ENCODE measurements around the gene MED27. TPM values are rescaled to one million over a fixed set of nuclear protein-coding genes. Genes with fewer than 3 reads are reported as not detected.

The MED27 gene
- total RNA-seq, 1 experiment from 2014 or later: 33.1 TPM

- H3K36me3 ChIP-seq: no peaks in the 10 kb centered on the region
- no peaks in the 10 kb centered on the region for H3K4me1 ChIP-seq (replicated peaks)
- no peak overlapping the region for H3K27ac ChIP-seq
- DNase-seq (ENCODE audit: low read depth in 1 of 2, low spot score in 2 of 2): no peak
- no peaks in the 10 kb centered on the region for H3K9me3 ChIP-seq (replicated peaks)
- H3K27me3 ChIP-seq (replicated peaks): no peaks in the 10 kb centered on the region
- no peak overlapping the region for H3K4me3 ChIP-seq
These were observed 95.1 kb downstream of the MED27 start for GRCh38 chr9:131984564-131984963.

GRCh38 chr9:131982671-131983239 lies 96.9 kb downstream of the MED27 start:
- Histone ChIP-seq H3K27me3 (replicated peaks) (no peaks in the 10 kb centered on the region), H3K27ac (no peak overlapping the region), H3K4me1 (replicated peaks) (no peaks in the 10 kb centered on the region), H3K36me3 (no peaks in the 10 kb centered on the region), H3K9me3 (replicated peaks) (no peaks in the 10 kb centered on the region), H3K4me3 (no peak overlapping the region)
- DNase-seq (ENCODE audit: low read depth in 1 of 2, low spot score in 2 of 2): peak in 1 of 2 experiments; percentile 8

GRCh38 chr9:131982102-131982501 lies 97.6 kb downstream of the MED27 start:
- H3K9me3 ChIP-seq (replicated peaks): no peaks in the 10 kb centered on the region
- no peak for DNase-seq (ENCODE audit: low read depth in 1 of 2, low spot score in 2 of 2)
- H3K4me3 ChIP-seq: no peak overlapping the region
- H3K4me1 ChIP-seq (replicated peaks): no peaks in the 10 kb centered on the region
- no peaks in the 10 kb centered on the region for H3K27me3 ChIP-seq (replicated peaks)
- no peak overlapping the region for H3K27ac ChIP-seq
- no peaks in the 10 kb centered on the region for H3K36me3 ChIP-seq

- Histone ChIP-seq H3K4me3 (no peak overlapping the region), H3K4me1 (replicated peaks) (no peaks in the 10 kb centered on the region), H3K27ac (no peak overlapping the region), H3K27me3 (replicated peaks) (no peaks in the 10 kb centered on the region), H3K36me3 (no peaks in the 10 kb centered on the region), H3K9me3 (replicated peaks) (no peaks in the 10 kb centered on the region)
- DNase-seq (ENCODE audit: low read depth in 1 of 2, low spot score in 2 of 2): no peak
These were observed 98.4 kb downstream of the MED27 start for GRCh38 chr9:131981116-131981776.

GRCh38 chr9:131980267-131981016 lies 99.2 kb downstream of the MED27 start:
- Histone ChIP-seq H3K36me3 (no peaks in the 10 kb centered on the region), H3K27ac (no peak overlapping the region), H3K4me1 (replicated peaks) (no peaks in the 10 kb centered on the region), H3K4me3 (no peak overlapping the region), H3K9me3 (replicated peaks) (no peaks in the 10 kb centered on the region), H3K27me3 (replicated peaks) (no peaks in the 10 kb centered on the region)
- no peak for DNase-seq (ENCODE audit: low read depth in 1 of 2, low spot score in 2 of 2)

GRCh38 chr9:131977109-131977838 lies 102.4 kb downstream of the MED27 start:
- no peak for DNase-seq (ENCODE audit: low read depth in 1 of 2, low spot score in 2 of 2)
- H3K36me3 ChIP-seq: peaks cover 3% of the 10 kb centered on the region; the same call in 1 of the 2 replicates
- H3K27me3 ChIP-seq (replicated peaks): no peaks in the 10 kb centered on the region
- no peak overlapping the region for H3K4me3 ChIP-seq
- H3K9me3 ChIP-seq (replicated peaks): no peaks in the 10 kb centered on the region
- no peaks in the 10 kb centered on the region for H3K4me1 ChIP-seq (replicated peaks)
- H3K27ac ChIP-seq: no peak overlapping the region

- no peak overlapping the region for H3K27ac ChIP-seq
- H3K36me3 ChIP-seq: peaks cover 3% of the 10 kb centered on the region; the same call in 1 of the 2 replicates
These were observed 103.2 kb downstream of the MED27 start for GRCh38 chr9:131976157-131977108.

GRCh38 chr9:131972889-131973288 lies 106.8 kb downstream of the MED27 start:
- Histone ChIP-seq H3K27ac (no peak overlapping the region), H3K27me3 (replicated peaks) (no peaks in the 10 kb centered on the region), H3K4me1 (replicated peaks) (no peaks in the 10 kb centered on the region), H3K36me3 (peaks cover 3% of the 10 kb centered on the region; the same call in 1 of the 2 replicates), H3K4me3 (no peak overlapping the region), H3K9me3 (replicated peaks) (no peaks in the 10 kb centered on the region)
- no peak for DNase-seq (ENCODE audit: low read depth in 1 of 2, low spot score in 2 of 2)

More at GRCh38 chr9:131976157-131977108, 103.2 kb downstream of the MED27 start:
- no peak overlapping the region for H3K4me3 ChIP-seq
- H3K27me3 ChIP-seq (replicated peaks): no peaks in the 10 kb centered on the region
- H3K9me3 ChIP-seq (replicated peaks): no peaks in the 10 kb centered on the region
- DNase-seq (ENCODE audit: low read depth in 1 of 2, low spot score in 2 of 2): no peak
- H3K4me1 ChIP-seq (replicated peaks): no peaks in the 10 kb centered on the region

- no peak for DNase-seq (ENCODE audit: low read depth in 1 of 2, low spot score in 2 of 2)
- no peaks in the 10 kb centered on the region for H3K9me3 ChIP-seq (replicated peaks)
- H3K27ac ChIP-seq: no peak overlapping the region
- H3K27me3 ChIP-seq (replicated peaks): no peaks in the 10 kb centered on the region
- no peak overlapping the region for H3K4me3 ChIP-seq
- no peaks in the 10 kb centered on the region for H3K4me1 ChIP-seq (replicated peaks)
- peaks cover 3% of the 10 kb centered on the region; the same call in 1 of the 2 replicates for H3K36me3 ChIP-seq
These were observed 108.1 kb downstream of the MED27 start for GRCh38 chr9:131971482-131972074.

- H3K9me3 ChIP-seq (replicated peaks): no peaks in the 10 kb centered on the region
- H3K27ac ChIP-seq: no peak overlapping the region
- H3K4me1 ChIP-seq (replicated peaks): no peaks in the 10 kb centered on the region
- DNase-seq (ENCODE audit: low read depth in 1 of 2, low spot score in 2 of 2): no peak
- H3K27me3 ChIP-seq (replicated peaks): no peaks in the 10 kb centered on the region
- H3K4me3 ChIP-seq: no peak overlapping the region
- H3K36me3 ChIP-seq: peaks cover 3% of the 10 kb centered on the region; the same call in 1 of the 2 replicates
These were observed 110.1 kb downstream of the MED27 start for GRCh38 chr9:131969469-131969989.

- Histone ChIP-seq H3K27me3 (replicated peaks) (no peaks in the 10 kb centered on the region), H3K9me3 (replicated peaks) (no peaks in the 10 kb centered on the region), H3K4me3 (no peak overlapping the region)
These were observed 111.0 kb downstream of the MED27 start for GRCh38 chr9:131968632-131969031.

GRCh38 chr9:131965841-131966240 lies 113.8 kb downstream of the MED27 start:
- Histone ChIP-seq H3K4me1 (replicated peaks) (no peaks in the 10 kb centered on the region), H3K9me3 (replicated peaks) (no peaks in the 10 kb centered on the region), H3K27me3 (replicated peaks) (no peaks in the 10 kb centered on the region), H3K4me3 (no peak overlapping the region), H3K36me3 (no peaks in the 10 kb centered on the region), H3K27ac (no peak overlapping the region)
- no peak for DNase-seq (ENCODE audit: low read depth in 1 of 2, low spot score in 2 of 2)

More at GRCh38 chr9:131968632-131969031, 111.0 kb downstream of the MED27 start:
- H3K36me3 ChIP-seq: no peaks in the 10 kb centered on the region
- no peak overlapping the region for H3K27ac ChIP-seq
- no peak for DNase-seq (ENCODE audit: low read depth in 1 of 2, low spot score in 2 of 2)
- no peaks in the 10 kb centered on the region for H3K4me1 ChIP-seq (replicated peaks)

Data from SJSA1 (cell line).